WTC11 (cell line): Measurements from ENCODE around the gene TACC2. TPM values are rescaled to one million over a fixed set of nuclear protein-coding genes. Genes with fewer than 3 reads are reported as not detected.

Experiments
- ATAC-seq: fragments of 200-7000 bp; cut with Tn5 transposase; 2 replicates; pipeline ENCODE4 v1.10.0; 2021; ENCODE audit warnings: mild to moderate bottlenecking, moderate library complexity
- CTCF ChIA-PET: fragments of 300-600 bp; sonication (Branson Sonifier 250); formaldehyde crosslinking; loops from one replicate; lab custom pipeline; 2021; ENCODE audit warnings: antibody characterized with exemption; lab: Charles Lee
- POLR2A ChIA-PET: fragments of 350-600 bp; sonication (Branson Sonifier 250); formaldehyde crosslinking; loops from one replicate; lab custom pipeline; 2021; ENCODE audit warnings: antibody characterized with exemption; lab: Charles Lee
- DNase-seq: peaks from one replicate; pipeline ENCODE4 v3.0.0; 2021; ENCODE audit warnings: low spot score
- H3K27ac Mint-ChIP-seq: 2 replicates; pipeline ENCODE4 v1.8.0; 2021; ENCODE audit warnings: mixed read lengths
- H3K27me3 Mint-ChIP-seq: 2 replicates; pipeline ENCODE4 v1.8.0; 2021; ENCODE audit warnings: low read depth, mild to moderate bottlenecking, moderate library complexity, mixed read lengths
- H3K36me3 Mint-ChIP-seq: 2 replicates; pipeline ENCODE4 v1.8.0; 2021; ENCODE audit warnings: mixed read lengths
- H3K4me1 Mint-ChIP-seq: 2 replicates; pipeline ENCODE4 v1.8.0; 2022; ENCODE audit warnings: mixed read lengths
- H3K4me3 Mint-ChIP-seq: 2 replicates; pipeline ENCODE4 v1.8.0; 2021; ENCODE audit warnings: mild to moderate bottlenecking, moderate library complexity, mixed read lengths
- H3K9me3 Mint-ChIP-seq: 2 replicates; pipeline ENCODE4 v1.8.0; 2021; ENCODE audit warnings: mixed read lengths
- CBFB ChIP-seq: sonication (generic); formaldehyde crosslinking; IDR thresholded peaks from 2 replicates; pipeline ENCODE4 v1.8.1; 2022; ENCODE audit warnings: mild to moderate bottlenecking, low read depth, missing genetic modification reagents
- CREB1 ChIP-seq: sonication (generic); formaldehyde crosslinking; IDR thresholded peaks from 2 replicates; pipeline ENCODE4 v1.8.0; 2023; ENCODE audit warnings: mild to moderate bottlenecking, missing genetic modification reagents
- EMX1 ChIP-seq: fragments of 250-450 bp; sonication (Bioruptor Pico); IDR thresholded peaks from 2 replicates; pipeline ENCODE4 v1.8.0; 2021; ENCODE audit warnings: mild to moderate bottlenecking
- ETV6 ChIP-seq: sonication (generic); formaldehyde crosslinking; IDR thresholded peaks from 2 replicates; pipeline ENCODE4 v1.8.1; 2022; ENCODE audit warnings: mild to moderate bottlenecking, missing genetic modification reagents
- FOXK1 ChIP-seq: sonication (generic); formaldehyde crosslinking; IDR thresholded peaks from 2 replicates; pipeline ENCODE4 v1.8.0; 2022; ENCODE audit warnings: mild to moderate bottlenecking, moderate library complexity, missing genetic modification reagents
- GTF2I ChIP-seq: fragments of 250-450 bp; sonication (Bioruptor Pico); conservative IDR thresholded peaks from 2 replicates; pipeline ENCODE4 v1.4.0; 2021; ENCODE audit warnings: mild to moderate bottlenecking
- IRF2 ChIP-seq: sonication (generic); formaldehyde crosslinking; IDR thresholded peaks from 2 replicates; pipeline ENCODE4 v1.8.0; 2022; ENCODE audit warnings: low read depth, missing genetic modification reagents, borderline replicate concordance
- MYBL2 ChIP-seq: sonication (generic); formaldehyde crosslinking; IDR thresholded peaks from 2 replicates; pipeline ENCODE4 v1.8.1; 2023; ENCODE audit warnings: mild to moderate bottlenecking, moderate library complexity, missing genetic modification reagents
- NFATC4 ChIP-seq: fragments of 250-450 bp; sonication (Bioruptor Pico); IDR thresholded peaks from 2 replicates; pipeline ENCODE4 v1.9.0; 2021; ENCODE audit warnings: mild to moderate bottlenecking
- NR3C1 ChIP-seq: sonication (generic); formaldehyde crosslinking; conservative IDR thresholded peaks from 2 replicates; pipeline ENCODE4 v1.8.1; 2023; ENCODE audit warnings: low read depth, mild to moderate bottlenecking, missing genetic modification reagents
- SMAD4 ChIP-seq: sonication (generic); formaldehyde crosslinking; IDR thresholded peaks from 2 replicates; pipeline ENCODE4 v1.8.0; 2022; ENCODE audit warnings: mild to moderate bottlenecking, missing genetic modification reagents
- SOX15 ChIP-seq: fragments of 250-450 bp; sonication (Bioruptor Pico); IDR thresholded peaks from 2 replicates; pipeline ENCODE4 v1.9.0; 2021; ENCODE audit warnings: mild to moderate bottlenecking
- ZNF416 ChIP-seq: fragments of 250-450 bp; sonication (Bioruptor Pico); IDR thresholded peaks from 2 replicates; pipeline ENCODE4 v1.9.0; 2021; ENCODE audit warnings: mild to moderate bottlenecking, inconsistent platforms
- ZNF671 ChIP-seq: fragments of 250-450 bp; sonication (Bioruptor Pico); IDR thresholded peaks from 2 replicates; pipeline ENCODE4 v1.8.0; 2021; ENCODE audit warnings: mild to moderate bottlenecking
- total RNA-seq: library from RNA; stranded (reverse); gene quantifications from 3 replicates; pipeline ENCODE4 v1.2.3, GENCODE V29; 2021
- TF ChIP-seq, protein P1 (sequence below): fragments of 250-450 bp; sonication (Bioruptor Pico); IDR thresholded peaks from 2 replicates; pipeline ENCODE4 v2.1.2; 2022; ENCODE audit warnings: mild to moderate bottlenecking, moderate library complexity
- TF ChIP-seq, protein P2 (sequence below): sonication (generic); formaldehyde crosslinking; IDR thresholded peaks from 2 replicates; pipeline ENCODE4 v1.8.0; 2023; ENCODE audit warnings: missing genetic modification reagents, mild to moderate bottlenecking, borderline replicate concordance
- TF ChIP-seq, protein P3 (sequence below): fragments of 250-450 bp; sonication (Bioruptor Pico); IDR thresholded peaks from 2 replicates; pipeline ENCODE4 v1.8.0; 2021; ENCODE audit warnings: mild to moderate bottlenecking
- TF ChIP-seq, protein P4 (sequence below): sonication (generic); formaldehyde crosslinking; IDR thresholded peaks from 2 replicates; pipeline ENCODE4 v1.8.1; 2022; ENCODE audit warnings: low read depth, missing genetic modification reagents, borderline replicate concordance
- TF ChIP-seq, protein P5 (sequence below): sonication (generic); formaldehyde crosslinking; IDR thresholded peaks from 2 replicates; pipeline ENCODE4 v1.8.1; 2022; ENCODE audit warnings: mild to moderate bottlenecking, missing genetic modification reagents, moderate library complexity, borderline replicate concordance

Gene TACC2
- total RNA-seq, 1 experiment from 2014 or later = 28.9 TPM

DNA sequence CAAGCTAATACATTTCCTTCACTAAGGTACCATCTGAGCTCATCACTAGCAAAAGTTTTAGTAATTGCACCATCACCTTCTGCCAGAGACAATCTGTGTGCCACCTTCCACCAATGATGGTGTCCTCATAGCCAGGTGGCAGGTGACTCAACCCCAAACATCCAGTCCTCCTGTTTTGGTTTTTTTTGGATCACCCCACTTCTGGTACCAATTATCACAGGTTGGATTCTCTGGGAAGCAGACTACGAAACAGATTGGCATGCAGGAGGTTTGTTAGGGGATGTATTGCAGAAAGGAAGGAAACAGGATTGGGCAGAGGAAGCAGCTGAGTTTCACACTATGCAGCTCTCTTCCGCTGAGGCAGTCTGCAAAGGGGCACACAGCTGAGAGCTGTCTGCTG, 4.5 kb upstream of the TACC2 start:
- CTCF ChIA-PET = no interaction called here
- Mint-ChIP-seq H3K27me3 (peaks cover 15% of the 10 kb centered on the region), H3K36me3 (peaks cover 20% of the 10 kb centered on the region), H3K4me3 (no peak overlapping the region), H3K27ac (no peak overlapping the region), H3K4me1 (peaks cover 5% of the 10 kb centered on the region; the same call in 1 of the 2 replicates), H3K9me3 (peaks cover 37% of the 10 kb centered on the region)
- ATAC-seq = no peak
- POLR2A ChIA-PET = no interaction called here
- TF ChIP-seq, protein P1, sequence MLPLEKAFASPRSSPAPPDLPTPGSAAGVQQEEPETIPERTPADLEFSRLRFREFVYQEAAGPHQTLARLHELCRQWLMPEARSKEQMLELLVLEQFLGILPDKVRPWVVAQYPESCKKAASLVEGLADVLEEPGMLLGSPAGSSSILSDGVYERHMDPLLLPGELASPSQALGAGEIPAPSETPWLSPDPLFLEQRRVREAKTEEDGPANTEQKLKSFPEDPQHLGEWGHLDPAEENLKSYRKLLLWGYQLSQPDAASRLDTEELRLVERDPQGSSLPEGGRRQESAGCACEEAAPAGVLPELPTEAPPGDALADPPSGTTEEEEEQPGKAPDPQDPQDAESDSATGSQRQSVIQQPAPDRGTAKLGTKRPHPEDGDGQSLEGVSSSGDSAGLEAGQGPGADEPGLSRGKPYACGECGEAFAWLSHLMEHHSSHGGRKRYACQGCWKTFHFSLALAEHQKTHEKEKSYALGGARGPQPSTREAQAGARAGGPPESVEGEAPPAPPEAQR = no peak
- TF ChIP-seq, protein P2, sequence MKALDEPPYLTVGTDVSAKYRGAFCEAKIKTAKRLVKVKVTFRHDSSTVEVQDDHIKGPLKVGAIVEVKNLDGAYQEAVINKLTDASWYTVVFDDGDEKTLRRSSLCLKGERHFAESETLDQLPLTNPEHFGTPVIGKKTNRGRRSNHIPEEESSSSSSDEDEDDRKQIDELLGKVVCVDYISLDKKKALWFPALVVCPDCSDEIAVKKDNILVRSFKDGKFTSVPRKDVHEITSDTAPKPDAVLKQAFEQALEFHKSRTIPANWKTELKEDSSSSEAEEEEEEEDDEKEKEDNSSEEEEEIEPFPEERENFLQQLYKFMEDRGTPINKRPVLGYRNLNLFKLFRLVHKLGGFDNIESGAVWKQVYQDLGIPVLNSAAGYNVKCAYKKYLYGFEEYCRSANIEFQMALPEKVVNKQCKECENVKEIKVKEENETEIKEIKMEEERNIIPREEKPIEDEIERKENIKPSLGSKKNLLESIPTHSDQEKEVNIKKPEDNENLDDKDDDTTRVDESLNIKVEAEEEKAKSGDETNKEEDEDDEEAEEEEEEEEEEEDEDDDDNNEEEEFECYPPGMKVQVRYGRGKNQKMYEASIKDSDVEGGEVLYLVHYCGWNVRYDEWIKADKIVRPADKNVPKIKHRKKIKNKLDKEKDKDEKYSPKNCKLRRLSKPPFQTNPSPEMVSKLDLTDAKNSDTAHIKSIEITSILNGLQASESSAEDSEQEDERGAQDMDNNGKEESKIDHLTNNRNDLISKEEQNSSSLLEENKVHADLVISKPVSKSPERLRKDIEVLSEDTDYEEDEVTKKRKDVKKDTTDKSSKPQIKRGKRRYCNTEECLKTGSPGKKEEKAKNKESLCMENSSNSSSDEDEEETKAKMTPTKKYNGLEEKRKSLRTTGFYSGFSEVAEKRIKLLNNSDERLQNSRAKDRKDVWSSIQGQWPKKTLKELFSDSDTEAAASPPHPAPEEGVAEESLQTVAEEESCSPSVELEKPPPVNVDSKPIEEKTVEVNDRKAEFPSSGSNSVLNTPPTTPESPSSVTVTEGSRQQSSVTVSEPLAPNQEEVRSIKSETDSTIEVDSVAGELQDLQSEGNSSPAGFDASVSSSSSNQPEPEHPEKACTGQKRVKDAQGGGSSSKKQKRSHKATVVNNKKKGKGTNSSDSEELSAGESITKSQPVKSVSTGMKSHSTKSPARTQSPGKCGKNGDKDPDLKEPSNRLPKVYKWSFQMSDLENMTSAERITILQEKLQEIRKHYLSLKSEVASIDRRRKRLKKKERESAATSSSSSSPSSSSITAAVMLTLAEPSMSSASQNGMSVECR (CRISPR knock-in tag) = no peak
- TF ChIP-seq SMAD4 (CRISPR knock-in tag) = no peak
- no peak for TF ChIP-seq CBFB (CRISPR knock-in tag)
- no peak for TF ChIP-seq GTF2I (CRISPR knock-in tag)
- TF ChIP-seq MYBL2 (CRISPR knock-in tag) = no peak
- TF ChIP-seq, protein P3, sequence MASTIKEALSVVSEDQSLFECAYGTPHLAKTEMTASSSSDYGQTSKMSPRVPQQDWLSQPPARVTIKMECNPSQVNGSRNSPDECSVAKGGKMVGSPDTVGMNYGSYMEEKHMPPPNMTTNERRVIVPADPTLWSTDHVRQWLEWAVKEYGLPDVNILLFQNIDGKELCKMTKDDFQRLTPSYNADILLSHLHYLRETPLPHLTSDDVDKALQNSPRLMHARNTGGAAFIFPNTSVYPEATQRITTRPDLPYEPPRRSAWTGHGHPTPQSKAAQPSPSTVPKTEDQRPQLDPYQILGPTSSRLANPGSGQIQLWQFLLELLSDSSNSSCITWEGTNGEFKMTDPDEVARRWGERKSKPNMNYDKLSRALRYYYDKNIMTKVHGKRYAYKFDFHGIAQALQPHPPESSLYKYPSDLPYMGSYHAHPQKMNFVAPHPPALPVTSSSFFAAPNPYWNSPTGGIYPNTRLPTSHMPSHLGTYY (CRISPR knock-in tag) = no peak
- no peak for TF ChIP-seq ETV6 (CRISPR knock-in tag)
- TF ChIP-seq NFATC4 (CRISPR knock-in tag) = no peak
- TF ChIP-seq NR3C1 = no peak
- no peak for TF ChIP-seq ZNF671 (CRISPR knock-in tag)
- no peak for TF ChIP-seq EMX1
- TF ChIP-seq IRF2 = no peak
- TF ChIP-seq SOX15 (CRISPR knock-in tag) = no peak
- TF ChIP-seq, protein P4, sequence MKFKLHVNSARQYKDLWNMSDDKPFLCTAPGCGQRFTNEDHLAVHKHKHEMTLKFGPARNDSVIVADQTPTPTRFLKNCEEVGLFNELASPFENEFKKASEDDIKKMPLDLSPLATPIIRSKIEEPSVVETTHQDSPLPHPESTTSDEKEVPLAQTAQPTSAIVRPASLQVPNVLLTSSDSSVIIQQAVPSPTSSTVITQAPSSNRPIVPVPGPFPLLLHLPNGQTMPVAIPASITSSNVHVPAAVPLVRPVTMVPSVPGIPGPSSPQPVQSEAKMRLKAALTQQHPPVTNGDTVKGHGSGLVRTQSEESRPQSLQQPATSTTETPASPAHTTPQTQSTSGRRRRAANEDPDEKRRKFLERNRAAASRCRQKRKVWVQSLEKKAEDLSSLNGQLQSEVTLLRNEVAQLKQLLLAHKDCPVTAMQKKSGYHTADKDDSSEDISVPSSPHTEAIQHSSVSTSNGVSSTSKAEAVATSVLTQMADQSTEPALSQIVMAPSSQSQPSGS (CRISPR knock-in tag) = no peak
- TF ChIP-seq FOXK1 (CRISPR knock-in tag) = no peak
- TF ChIP-seq, protein P5, sequence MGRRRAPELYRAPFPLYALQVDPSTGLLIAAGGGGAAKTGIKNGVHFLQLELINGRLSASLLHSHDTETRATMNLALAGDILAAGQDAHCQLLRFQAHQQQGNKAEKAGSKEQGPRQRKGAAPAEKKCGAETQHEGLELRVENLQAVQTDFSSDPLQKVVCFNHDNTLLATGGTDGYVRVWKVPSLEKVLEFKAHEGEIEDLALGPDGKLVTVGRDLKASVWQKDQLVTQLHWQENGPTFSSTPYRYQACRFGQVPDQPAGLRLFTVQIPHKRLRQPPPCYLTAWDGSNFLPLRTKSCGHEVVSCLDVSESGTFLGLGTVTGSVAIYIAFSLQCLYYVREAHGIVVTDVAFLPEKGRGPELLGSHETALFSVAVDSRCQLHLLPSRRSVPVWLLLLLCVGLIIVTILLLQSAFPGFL = no peak
- no peak for TF ChIP-seq ZNF416
- no peak for TF ChIP-seq CREB1 (CRISPR knock-in tag)
- no peak for DNase-seq
